ENCODE data around the gene IGF1. TPM values are rescaled to one million over a fixed set of nuclear protein-coding genes. Genes with fewer than 3 reads are reported as not detected.

Gene IGF1
- total and polyA plus RNA-seq, 7 experiments from 2014 or later: 0.30 to 1.5 (median 0.72) TPM; not detected in 3

- POLR2A ChIA-PET: no interaction called here
- CTCF ChIA-PET: no interaction called here
- no peaks in the 10 kb centered on the region for H3K27me3 ChIP-seq (ENCODE audit: control insufficient read depth in 2 of 2, insufficient read depth in 2 of 2, low read length in 2 of 2)
- H3K9me3 ChIP-seq (ENCODE audit: control insufficient read depth in 2 of 3, low read length in 3 of 3): no peaks in the 10 kb centered on the region
- H3K4me3 Mint-ChIP-seq: no peak overlapping the region
- ATAC-seq: no peak
- H3K9me3 Mint-ChIP-seq: no peaks in the 10 kb centered on the region
- no peak overlapping the region for H3K27ac Mint-ChIP-seq
- H3K4me1 ChIP-seq (ENCODE audit: control insufficient read depth in 2 of 2, insufficient read depth in 2 of 2, low read length in 2 of 2): no peaks in the 10 kb centered on the region
- no peaks in the 10 kb centered on the region for H3K36me3 Mint-ChIP-seq
- intact Hi-C loops (cut with micrococcal nuclease): no loop called here
- H3K4me1 Mint-ChIP-seq: no peaks in the 10 kb centered on the region
- no peak overlapping the region for H3K27ac ChIP-seq (ENCODE audit: low read depth, low read length)
- peaks cover 0 to 32% (median 16%) of the 10 kb centered on the region in 5 donors for H3K27me3 Mint-ChIP-seq
- no peaks in the 10 kb centered on the region for H3K36me3 ChIP-seq (ENCODE audit: control insufficient read depth in 2 of 3, insufficient read depth in 3 of 3, low read length in 3 of 3)
- no peak for DNase-seq
- no peak overlapping the region for H3K4me3 ChIP-seq (ENCODE audit: low read length)
Observed at GRCh38 chr12:102465762-102466560, 14.4 kb downstream of the IGF1 start.

GRCh38 chr12:102463659-102464249 is 16.6 kb downstream of the IGF1 start:
- CTCF ChIA-PET: no interaction called here
- H3K4me3 ChIP-seq (ENCODE audit: low read length): no peak overlapping the region
- H3K27ac ChIP-seq (ENCODE audit: low read depth, low read length): no peak overlapping the region
- Mint-ChIP-seq H3K27me3 (peaks cover 11 to 36% (median 30%) of the 10 kb centered on the region in 5 donors), H3K4me1 (no peaks in the 10 kb centered on the region), H3K9me3 (peaks cover 0 to 4% (median 0%) of the 10 kb centered on the region in 11 donors), H3K36me3 (no peaks in the 10 kb centered on the region), H3K4me3 (no peak overlapping the region), H3K27ac (no peak overlapping the region)
- DNase-seq: no peak
- ATAC-seq: no peak
- POLR2A ChIA-PET: no interaction called here
- no peaks in the 10 kb centered on the region for H3K27me3 ChIP-seq (ENCODE audit: control insufficient read depth in 2 of 2, insufficient read depth in 2 of 2, low read length in 2 of 2)
- H3K36me3 ChIP-seq (ENCODE audit: control insufficient read depth in 2 of 3, insufficient read depth in 3 of 3, low read length in 3 of 3): no peaks in the 10 kb centered on the region
- intact Hi-C loops (cut with micrococcal nuclease): no loop called here
- H3K9me3 ChIP-seq (ENCODE audit: control insufficient read depth in 2 of 3, low read length in 3 of 3): no peaks in the 10 kb centered on the region
- H3K4me1 ChIP-seq (ENCODE audit: control insufficient read depth in 2 of 2, insufficient read depth in 2 of 2, low read length in 2 of 2): no peaks in the 10 kb centered on the region

- no peaks in the 10 kb centered on the region for H3K4me1 Mint-ChIP-seq
- CTCF ChIA-PET: no interaction called here
- no peak for DNase-seq
- POLR2A ChIA-PET: no interaction called here
- Histone ChIP-seq H3K27me3 (ENCODE audit: control insufficient read depth in 2 of 2, insufficient read depth in 2 of 2, low read length in 2 of 2) (no peaks in the 10 kb centered on the region), H3K36me3 (ENCODE audit: control insufficient read depth in 2 of 3, insufficient read depth in 3 of 3, low read length in 3 of 3) (no peaks in the 10 kb centered on the region), H3K27ac (ENCODE audit: low read depth, low read length) (no peak overlapping the region), H3K9me3 (ENCODE audit: control insufficient read depth in 2 of 3, low read length in 3 of 3) (no peaks in the 10 kb centered on the region), H3K4me3 (ENCODE audit: low read length) (no peak overlapping the region), H3K4me1 (ENCODE audit: control insufficient read depth in 2 of 2, insufficient read depth in 2 of 2, low read length in 2 of 2) (no peaks in the 10 kb centered on the region)
- no peak overlapping the region for H3K27ac Mint-ChIP-seq
- H3K4me3 Mint-ChIP-seq: no peak overlapping the region
- H3K9me3 Mint-ChIP-seq: peaks cover 0 to 4% (median 0%) of the 10 kb centered on the region in 11 donors
- ATAC-seq: no peak
- intact Hi-C loops (cut with micrococcal nuclease): no loop called here
- peaks cover 15 to 36% (median 27%) of the 10 kb centered on the region in 5 donors for H3K27me3 Mint-ChIP-seq
- H3K36me3 Mint-ChIP-seq: no peaks in the 10 kb centered on the region
Observed at GRCh38 chr12:102462795-102463465, 17.4 kb downstream of the IGF1 start.

DNA sequence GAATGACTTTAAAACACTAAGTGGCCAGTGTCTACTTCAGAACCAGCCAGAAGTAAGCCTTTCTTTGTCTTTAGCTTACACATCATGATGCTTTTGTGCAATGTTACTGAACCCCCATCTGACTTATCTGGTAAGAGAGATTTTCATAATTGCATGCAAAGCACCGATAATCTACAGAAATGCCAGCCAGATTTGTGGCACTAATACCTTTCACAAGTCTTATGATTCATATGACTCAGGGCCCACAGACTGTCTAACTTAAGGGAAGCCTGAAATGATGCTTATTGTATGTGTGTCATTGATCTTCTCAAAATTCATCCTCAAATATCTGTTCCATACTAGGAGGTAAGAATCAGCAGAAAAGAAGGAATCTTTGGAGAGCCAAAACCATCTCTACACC is 18.0 kb downstream of the IGF1 start:
- H3K36me3 ChIP-seq (ENCODE audit: control insufficient read depth in 2 of 3, insufficient read depth in 3 of 3, low read length in 3 of 3): no peaks in the 10 kb centered on the region
- no peak overlapping the region for H3K4me3 ChIP-seq (ENCODE audit: low read length)
- Mint-ChIP-seq H3K9me3 (peaks cover 0 to 4% (median 0%) of the 10 kb centered on the region in 11 donors), H3K27me3 (peaks cover 14 to 34% (median 21%) of the 10 kb centered on the region in 5 donors), H3K27ac (no peak overlapping the region), H3K4me3 (no peak overlapping the region), H3K36me3 (no peaks in the 10 kb centered on the region), H3K4me1 (no peaks in the 10 kb centered on the region)
- no peaks in the 10 kb centered on the region for H3K4me1 ChIP-seq (ENCODE audit: control insufficient read depth in 2 of 2, insufficient read depth in 2 of 2, low read length in 2 of 2)
- intact Hi-C loops (cut with micrococcal nuclease): no loop called here
- ATAC-seq (no peak), DNase-seq (no peak)
- ChIA-PET CTCF (no interaction called here), POLR2A (no interaction called here)
- no peaks in the 10 kb centered on the region for H3K27me3 ChIP-seq (ENCODE audit: control insufficient read depth in 2 of 2, insufficient read depth in 2 of 2, low read length in 2 of 2)
- H3K9me3 ChIP-seq (ENCODE audit: control insufficient read depth in 2 of 3, low read length in 3 of 3): no peaks in the 10 kb centered on the region
- no peak overlapping the region for H3K27ac ChIP-seq (ENCODE audit: low read depth, low read length)

GRCh38 chr12:102461501-102461900 is 18.9 kb downstream of the IGF1 start:
- CTCF ChIA-PET: no interaction called here

GRCh38 chr12:102459314-102459713 is 21.0 kb downstream of the IGF1 start:
- ChIA-PET POLR2A (no interaction called here), CTCF (no interaction called here)
- Histone ChIP-seq H3K4me1 (ENCODE audit: control insufficient read depth in 2 of 2, insufficient read depth in 2 of 2, low read length in 2 of 2) (no peaks in the 10 kb centered on the region), H3K36me3 (ENCODE audit: control insufficient read depth in 2 of 3, insufficient read depth in 3 of 3, low read length in 3 of 3) (no peaks in the 10 kb centered on the region), H3K9me3 (ENCODE audit: control insufficient read depth in 2 of 3, low read length in 3 of 3) (no peaks in the 10 kb centered on the region), H3K4me3 (ENCODE audit: low read length) (no peak overlapping the region), H3K27me3 (ENCODE audit: control insufficient read depth in 2 of 2, insufficient read depth in 2 of 2, low read length in 2 of 2) (no peaks in the 10 kb centered on the region), H3K27ac (ENCODE audit: low read depth, low read length) (no peak overlapping the region)
- Mint-ChIP-seq H3K9me3 (peaks cover 0 to 4% (median 0%) of the 10 kb centered on the region in 11 donors), H3K4me3 (no peak overlapping the region), H3K27ac (no peak overlapping the region), H3K27me3 (peaks cover 15 to 32% (median 26%) of the 10 kb centered on the region in 5 donors), H3K4me1 (no peaks in the 10 kb centered on the region), H3K36me3 (no peaks in the 10 kb centered on the region)
- no peak for ATAC-seq
- intact Hi-C loops (cut with micrococcal nuclease): no loop called here
- DNase-seq: no peak

More at GRCh38 chr12:102461501-102461900, 18.9 kb downstream of the IGF1 start:
- peaks cover 15 to 36% (median 21%) of the 10 kb centered on the region in 5 donors for H3K27me3 Mint-ChIP-seq
- no peaks in the 10 kb centered on the region for H3K27me3 ChIP-seq (ENCODE audit: control insufficient read depth in 2 of 2, insufficient read depth in 2 of 2, low read length in 2 of 2)
- POLR2A ChIA-PET: no interaction called here
- H3K9me3 ChIP-seq (ENCODE audit: control insufficient read depth in 2 of 3, low read length in 3 of 3): no peaks in the 10 kb centered on the region
- H3K4me1 Mint-ChIP-seq: no peaks in the 10 kb centered on the region
- ATAC-seq: no peak
- H3K4me1 ChIP-seq (ENCODE audit: control insufficient read depth in 2 of 2, insufficient read depth in 2 of 2, low read length in 2 of 2): no peaks in the 10 kb centered on the region
- no peak overlapping the region for H3K27ac ChIP-seq (ENCODE audit: low read depth, low read length)
- no peak overlapping the region for H3K4me3 Mint-ChIP-seq
- H3K9me3 Mint-ChIP-seq: peaks cover 0 to 4% (median 0%) of the 10 kb centered on the region in 11 donors
- intact Hi-C loops (cut with micrococcal nuclease): no loop called here
- DNase-seq: no peak
- H3K27ac Mint-ChIP-seq: no peak overlapping the region
- H3K36me3 ChIP-seq (ENCODE audit: control insufficient read depth in 2 of 3, insufficient read depth in 3 of 3, low read length in 3 of 3): no peaks in the 10 kb centered on the region
- H3K36me3 Mint-ChIP-seq: no peaks in the 10 kb centered on the region
- H3K4me3 ChIP-seq (ENCODE audit: low read length): no peak overlapping the region
